ENCODE results near the gene SCAPER.

SCAPER gene, protein sequence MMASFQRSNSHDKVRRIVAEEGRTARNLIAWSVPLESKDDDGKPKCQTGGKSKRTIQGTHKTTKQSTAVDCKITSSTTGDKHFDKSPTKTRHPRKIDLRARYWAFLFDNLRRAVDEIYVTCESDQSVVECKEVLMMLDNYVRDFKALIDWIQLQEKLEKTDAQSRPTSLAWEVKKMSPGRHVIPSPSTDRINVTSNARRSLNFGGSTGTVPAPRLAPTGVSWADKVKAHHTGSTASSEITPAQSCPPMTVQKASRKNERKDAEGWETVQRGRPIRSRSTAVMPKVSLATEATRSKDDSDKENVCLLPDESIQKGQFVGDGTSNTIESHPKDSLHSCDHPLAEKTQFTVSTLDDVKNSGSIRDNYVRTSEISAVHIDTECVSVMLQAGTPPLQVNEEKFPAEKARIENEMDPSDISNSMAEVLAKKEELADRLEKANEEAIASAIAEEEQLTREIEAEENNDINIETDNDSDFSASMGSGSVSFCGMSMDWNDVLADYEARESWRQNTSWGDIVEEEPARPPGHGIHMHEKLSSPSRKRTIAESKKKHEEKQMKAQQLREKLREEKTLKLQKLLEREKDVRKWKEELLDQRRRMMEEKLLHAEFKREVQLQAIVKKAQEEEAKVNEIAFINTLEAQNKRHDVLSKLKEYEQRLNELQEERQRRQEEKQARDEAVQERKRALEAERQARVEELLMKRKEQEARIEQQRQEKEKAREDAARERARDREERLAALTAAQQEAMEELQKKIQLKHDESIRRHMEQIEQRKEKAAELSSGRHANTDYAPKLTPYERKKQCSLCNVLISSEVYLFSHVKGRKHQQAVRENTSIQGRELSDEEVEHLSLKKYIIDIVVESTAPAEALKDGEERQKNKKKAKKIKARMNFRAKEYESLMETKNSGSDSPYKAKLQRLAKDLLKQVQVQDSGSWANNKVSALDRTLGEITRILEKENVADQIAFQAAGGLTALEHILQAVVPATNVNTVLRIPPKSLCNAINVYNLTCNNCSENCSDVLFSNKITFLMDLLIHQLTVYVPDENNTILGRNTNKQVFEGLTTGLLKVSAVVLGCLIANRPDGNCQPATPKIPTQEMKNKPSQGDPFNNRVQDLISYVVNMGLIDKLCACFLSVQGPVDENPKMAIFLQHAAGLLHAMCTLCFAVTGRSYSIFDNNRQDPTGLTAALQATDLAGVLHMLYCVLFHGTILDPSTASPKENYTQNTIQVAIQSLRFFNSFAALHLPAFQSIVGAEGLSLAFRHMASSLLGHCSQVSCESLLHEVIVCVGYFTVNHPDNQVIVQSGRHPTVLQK (N-terminal part only)

GRCh38 chr15:76905013-76905839 is at the start of gene SCAPER:
Gene SCAPER (minus strand): TSS chr15:76905340. CDS start chr15:76883817, 21,523 bp downstream.
- H3K4me3 ChIP-seq (ENCODE audit: low read length): peak within 1 kb of the TSS; percentile 68
- no peak within 1 kb of the TSS for H3K27ac ChIP-seq (ENCODE audit: low read length)

GRCh38 chr15:76954744-76955143 is 49.6 kb upstream of the SCAPER start:
- Histone ChIP-seq H3K9ac (ENCODE audit: low read depth, low read length) (no peak overlapping the region), H3K36me3 (ENCODE audit: insufficient read depth, low read depth, low read length) (peaks cover 20% of the 10 kb centered on the region), H3K4me3 (ENCODE audit: low read length) (no peak overlapping the region), H3K9me3 (ENCODE audit: insufficient read depth, low read depth, low read length) (no peaks in the 10 kb centered on the region; the same call in 1 of the 2 replicates), H3K27ac (ENCODE audit: low read length) (no peak overlapping the region), H3K4me1 (ENCODE audit: insufficient read depth, low read length) (no peaks in the 10 kb centered on the region; the same call in 1 of the 2 replicates), H3K27me3 (ENCODE audit: insufficient read depth, low read length) (no peaks in the 10 kb centered on the region)

More at GRCh38 chr15:76905013-76905839, at the start of gene SCAPER:
- Histone ChIP-seq H3K27me3 (ENCODE audit: insufficient read depth, low read length) (peaks cover 32% of the 10 kb centered on the region), H3K36me3 (ENCODE audit: insufficient read depth, low read depth, low read length) (no peaks in the 10 kb centered on the region), H3K4me1 (ENCODE audit: insufficient read depth, low read length) (peaks cover 10% of the 10 kb centered on the region; the same call in 1 of the 2 replicates), H3K9ac (ENCODE audit: low read depth, low read length) (peak within 1 kb of the TSS; percentile 72), H3K9me3 (ENCODE audit: insufficient read depth, low read depth, low read length) (no peaks in the 10 kb centered on the region)

DNA sequence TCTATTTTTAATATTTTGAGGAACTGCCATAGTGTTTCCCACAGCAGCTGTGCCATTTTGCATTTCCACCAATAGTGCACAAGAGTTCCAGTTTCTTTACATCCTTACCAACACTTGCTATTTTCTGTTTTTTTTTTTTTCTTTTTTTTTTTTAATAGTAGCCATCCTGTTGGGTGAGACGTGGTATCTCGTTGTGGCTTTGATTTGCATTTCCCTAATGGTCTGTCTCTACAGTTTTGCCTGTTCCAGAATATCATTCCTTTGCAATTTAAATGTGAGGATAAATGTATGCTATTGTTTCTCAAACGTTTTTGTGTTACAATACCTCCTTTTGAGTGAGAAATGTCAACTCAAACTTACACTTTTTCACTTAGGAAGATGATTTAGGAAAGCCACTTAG is 48.8 kb upstream of the SCAPER start:
- no peak overlapping the region for H3K9ac ChIP-seq (ENCODE audit: low read depth, low read length)
- no peak overlapping the region for H3K27ac ChIP-seq (ENCODE audit: low read length)
- peaks cover 29% of the 10 kb centered on the region for H3K36me3 ChIP-seq (ENCODE audit: insufficient read depth, low read depth, low read length)
- no peaks in the 10 kb centered on the region; the same call in 1 of the 2 replicates for H3K9me3 ChIP-seq (ENCODE audit: insufficient read depth, low read depth, low read length)
- H3K4me1 ChIP-seq (ENCODE audit: insufficient read depth, low read length): no peaks in the 10 kb centered on the region
- no peak overlapping the region for H3K4me3 ChIP-seq (ENCODE audit: low read length)
- H3K27me3 ChIP-seq (ENCODE audit: insufficient read depth, low read length): no peaks in the 10 kb centered on the region

- Histone ChIP-seq H3K27me3 (ENCODE audit: insufficient read depth, low read length) (no peaks in the 10 kb centered on the region), H3K4me3 (ENCODE audit: low read length) (no peak overlapping the region), H3K9ac (ENCODE audit: low read depth, low read length) (no peak overlapping the region), H3K36me3 (ENCODE audit: insufficient read depth, low read depth, low read length) (peaks cover 56% of the 10 kb centered on the region), H3K9me3 (ENCODE audit: insufficient read depth, low read depth, low read length) (no peaks in the 10 kb centered on the region), H3K27ac (ENCODE audit: low read length) (no peak overlapping the region), H3K4me1 (ENCODE audit: insufficient read depth, low read length) (no peaks in the 10 kb centered on the region)
Observed at GRCh38 chr15:76951220-76951619, 46.1 kb upstream of the SCAPER start.

DNA sequence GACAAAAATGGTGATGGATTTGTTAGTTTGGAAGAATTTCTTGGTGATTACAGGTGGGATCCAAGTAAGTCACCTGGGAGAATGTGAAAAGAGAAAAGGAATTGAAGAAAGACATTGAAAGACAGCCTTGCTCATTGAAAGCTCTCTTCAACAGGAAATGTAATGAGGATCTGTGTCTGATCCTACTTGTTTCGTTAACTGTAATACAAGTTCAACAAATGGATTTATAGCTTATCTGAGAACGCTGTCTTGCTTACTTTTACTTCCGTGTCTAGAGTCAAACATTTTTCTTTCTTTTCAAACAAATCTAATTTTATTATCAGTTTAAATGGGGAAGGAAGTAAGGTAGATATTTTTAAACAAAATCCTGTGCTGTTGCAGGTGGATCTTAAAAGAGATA is 42.3 kb upstream of the SCAPER start:
- Histone ChIP-seq H3K4me1 (ENCODE audit: insufficient read depth, low read length) (no peaks in the 10 kb centered on the region), H3K27me3 (ENCODE audit: insufficient read depth, low read length) (no peaks in the 10 kb centered on the region), H3K27ac (ENCODE audit: low read length) (no peak overlapping the region), H3K4me3 (ENCODE audit: low read length) (no peak overlapping the region), H3K36me3 (ENCODE audit: insufficient read depth, low read depth, low read length) (peaks cover 89% of the 10 kb centered on the region), H3K9me3 (ENCODE audit: insufficient read depth, low read depth, low read length) (no peaks in the 10 kb centered on the region), H3K9ac (ENCODE audit: low read depth, low read length) (no peak overlapping the region)

DNA sequence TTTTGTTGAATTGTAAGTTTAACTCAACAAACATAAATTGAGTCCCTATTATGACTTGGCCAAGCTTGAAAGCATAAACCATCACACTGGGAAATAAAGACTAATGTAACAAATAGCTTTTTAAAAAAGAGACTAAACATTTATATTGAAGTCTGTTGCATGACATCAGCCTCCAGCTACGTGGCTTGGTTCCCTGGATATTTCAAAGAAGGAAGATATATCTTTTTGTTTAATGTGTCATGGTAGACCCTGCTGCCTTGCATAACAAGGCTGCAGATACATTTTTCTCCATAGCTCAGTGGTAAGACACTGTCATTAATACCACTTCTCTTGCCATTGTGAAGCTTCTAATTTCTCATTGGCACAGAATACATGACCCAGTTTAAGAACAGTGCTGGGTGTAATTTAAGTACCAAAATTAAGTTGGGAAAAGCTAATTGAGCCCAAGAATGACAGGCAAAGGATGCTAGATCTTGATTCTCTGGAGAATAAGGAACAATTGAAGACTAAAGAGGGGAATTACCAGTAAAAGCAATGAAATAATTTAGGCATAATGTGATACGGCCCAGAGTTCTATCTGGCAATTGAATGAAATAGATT is 40.5 kb upstream of the SCAPER start:
- no peak overlapping the region for H3K4me3 ChIP-seq (ENCODE audit: low read length)
- H3K27ac ChIP-seq (ENCODE audit: low read length): no peak overlapping the region
- peaks cover 90% of the 10 kb centered on the region for H3K36me3 ChIP-seq (ENCODE audit: insufficient read depth, low read depth, low read length)
- H3K4me1 ChIP-seq (ENCODE audit: insufficient read depth, low read length): 0 out of 2 replicates have a peak, but pooled peaks cover 4% of the 10 kb centered on the region
- H3K27me3 ChIP-seq (ENCODE audit: insufficient read depth, low read length): no peaks in the 10 kb centered on the region
- H3K9ac ChIP-seq (ENCODE audit: low read depth, low read length): no peak overlapping the region
- no peaks in the 10 kb centered on the region for H3K9me3 ChIP-seq (ENCODE audit: insufficient read depth, low read depth, low read length)

GRCh38 chr15:76942331-76942730 is 37.2 kb upstream of the SCAPER start:
- no peaks in the 10 kb centered on the region for H3K9me3 ChIP-seq (ENCODE audit: insufficient read depth, low read depth, low read length)
- no peak overlapping the region for H3K9ac ChIP-seq (ENCODE audit: low read depth, low read length)
- H3K27me3 ChIP-seq (ENCODE audit: insufficient read depth, low read length): no peaks in the 10 kb centered on the region
- 0 out of 2 replicates have a peak, but pooled peaks cover 4% of the 10 kb centered on the region for H3K4me1 ChIP-seq (ENCODE audit: insufficient read depth, low read length)
- H3K4me3 ChIP-seq (ENCODE audit: low read length): no peak overlapping the region
- peaks cover 83% of the 10 kb centered on the region for H3K36me3 ChIP-seq (ENCODE audit: insufficient read depth, low read depth, low read length)
- no peak overlapping the region for H3K27ac ChIP-seq (ENCODE audit: low read length)

DNA sequence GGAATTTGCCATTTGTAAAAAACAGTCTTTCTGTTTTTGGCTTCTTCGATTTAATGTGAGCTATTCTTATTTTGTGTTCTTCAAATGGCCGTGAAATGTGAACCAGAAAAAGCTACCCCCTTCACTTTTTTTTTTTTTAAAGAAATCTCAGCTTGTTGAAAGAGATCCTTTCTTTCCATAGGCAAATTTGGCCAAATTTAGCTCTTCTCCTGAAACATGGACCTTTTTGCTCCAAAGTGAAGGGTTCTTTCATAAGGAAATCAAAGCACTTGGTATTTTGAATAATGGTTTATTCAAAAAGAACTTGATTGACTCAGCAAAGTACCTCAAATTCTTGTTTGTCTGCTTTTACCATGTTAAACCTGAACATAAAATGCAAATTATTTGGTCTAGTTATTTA is 36.5 kb upstream of the SCAPER start:
- Histone ChIP-seq H3K9me3 (ENCODE audit: insufficient read depth, low read depth, low read length) (no peaks in the 10 kb centered on the region), H3K4me3 (ENCODE audit: low read length) (no peak overlapping the region), H3K27ac (ENCODE audit: low read length) (no peak overlapping the region), H3K4me1 (ENCODE audit: insufficient read depth, low read length) (0 out of 2 replicates have a peak, but pooled peaks cover 4% of the 10 kb centered on the region), H3K27me3 (ENCODE audit: insufficient read depth, low read length) (no peaks in the 10 kb centered on the region), H3K36me3 (ENCODE audit: insufficient read depth, low read depth, low read length) (peaks cover 83% of the 10 kb centered on the region), H3K9ac (ENCODE audit: low read depth, low read length) (no peak overlapping the region)

GRCh38 chr15:76939715-76940114 is 34.6 kb upstream of the SCAPER start:
- Histone ChIP-seq H3K9me3 (ENCODE audit: insufficient read depth, low read depth, low read length) (no peaks in the 10 kb centered on the region), H3K27ac (ENCODE audit: low read length) (no peak overlapping the region), H3K36me3 (ENCODE audit: insufficient read depth, low read depth, low read length) (peaks cover 83% of the 10 kb centered on the region), H3K9ac (ENCODE audit: low read depth, low read length) (no peak overlapping the region), H3K4me1 (ENCODE audit: insufficient read depth, low read length) (0 out of 2 replicates have a peak, but pooled peaks cover 4% of the 10 kb centered on the region), H3K4me3 (ENCODE audit: low read length) (no peak overlapping the region), H3K27me3 (ENCODE audit: insufficient read depth, low read length) (no peaks in the 10 kb centered on the region)

DNA sequence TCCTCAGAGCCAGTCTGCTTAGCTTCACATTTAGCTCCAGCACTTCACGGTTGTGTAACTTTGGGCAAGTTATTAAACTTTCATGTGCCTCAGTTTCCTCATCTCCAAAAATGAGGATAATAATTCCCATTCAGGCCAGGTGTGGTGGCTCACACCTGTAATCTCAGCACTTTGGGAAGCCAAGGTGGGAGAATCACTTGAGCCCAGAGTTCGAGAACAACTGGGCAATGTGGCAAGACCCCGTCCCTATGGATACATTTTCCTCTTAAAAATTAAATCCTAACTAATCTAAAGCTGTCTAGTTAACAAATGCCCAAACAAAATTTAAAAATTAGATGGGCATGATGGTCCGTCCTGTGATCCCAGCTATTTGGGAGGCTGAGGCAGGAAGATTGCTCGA is 33.6 kb upstream of the SCAPER start:
- H3K4me3 ChIP-seq (ENCODE audit: low read length): no peak overlapping the region
- H3K27me3 ChIP-seq (ENCODE audit: insufficient read depth, low read length): no peaks in the 10 kb centered on the region
- H3K36me3 ChIP-seq (ENCODE audit: insufficient read depth, low read depth, low read length): peaks cover 85% of the 10 kb centered on the region

More for the DNA sequence above, 33.6 kb upstream of the SCAPER start:
- Histone ChIP-seq H3K27ac (ENCODE audit: low read length) (no peak overlapping the region), H3K9ac (ENCODE audit: low read depth, low read length) (no peak overlapping the region), H3K9me3 (ENCODE audit: insufficient read depth, low read depth, low read length) (no peaks in the 10 kb centered on the region), H3K4me1 (ENCODE audit: insufficient read depth, low read length) (0 out of 2 replicates have a peak, but pooled peaks cover 4% of the 10 kb centered on the region)
